IMR-90 (cell line): ENCODE results near the gene INF2. TPM values are rescaled to one million over a fixed set of nuclear protein-coding genes. Genes with fewer than 3 reads are reported as not detected.
A peak's percentile ranks its signal among the peaks of the same experiment; 100 is the strongest.

ENCODE experiments used
- ATAC-seq: fragments of 200-7000 bp; cut with Tn5 transposase; 2 replicates; pipeline ENCODE4 v1.9.1; 2020; ENCODE audit warnings: low read depth, mild to moderate bottlenecking, moderate library complexity
- BruUV-seq: library from RNA; stranded (reverse); fragments of 400-500 nt; replicated peaks from 2 replicates; lab custom pipeline; 2021; lab: Mats Ljungman, UMichigan
- CTCF ChIA-PET: fragments of 300-600 bp; formaldehyde crosslinking; extraction: SDS; loops from one replicate; lab custom pipeline; 2021; ENCODE audit warnings: antibody characterized with exemption; lab: Yijun Ruan, JAX
- POLR2A ChIA-PET: fragments of 300-600 bp; sonication (Branson Sonifier 250); formaldehyde crosslinking; loops from one replicate; lab custom pipeline; 2022; ENCODE audit warnings: antibody characterized with exemption; ENCODE audit not compliant: unreplicated experiment; lab: Charles Lee
- DNase-seq: peaks from one replicate; pipeline ENCODE4 v3.0.0; 2013
- H2AFZ ChIP-seq: replicated peaks from 2 replicates; pipeline ENCODE3; 2013; ENCODE audit warnings: low read length, mild to moderate bottlenecking; ENCODE audit not compliant: poor library complexity
- H2AK5ac ChIP-seq: 2 replicates; pipeline ENCODE4 v1.6.1; 2013; ENCODE audit warnings: low read depth, low read length, inconsistent platforms
- H2AK9ac ChIP-seq: replicated peaks from 2 replicates; pipeline ENCODE3; 2013; ENCODE audit warnings: mild to moderate bottlenecking, low read depth, low read length, moderate library complexity; ENCODE audit not compliant: poor library complexity
- H2BK120ac ChIP-seq: 2 replicates; pipeline ENCODE4 v1.6.1; 2013; ENCODE audit warnings: low read depth, low read length, inconsistent platforms
- H2BK15ac ChIP-seq: 3 replicates; pipeline ENCODE4 v1.6.1; 2013; ENCODE audit warnings: low read depth, low read length, inconsistent platforms
- H2BK20ac ChIP-seq: 2 replicates; pipeline ENCODE4 v1.6.1; 2013; ENCODE audit warnings: low read depth, mild to moderate bottlenecking, inconsistent platforms, low read length, moderate library complexity
- H2BK5ac ChIP-seq: 2 replicates; pipeline ENCODE4 v1.6.1; 2013; ENCODE audit warnings: mild to moderate bottlenecking, low read depth, low read length, inconsistent platforms; ENCODE audit not compliant: poor library complexity, severe bottlenecking
- H3K14ac ChIP-seq: replicated peaks from 2 replicates; pipeline ENCODE4 v1.6.1; 2013; ENCODE audit warnings: low read depth, low read length, inconsistent platforms
- H3K18ac ChIP-seq: 2 replicates; pipeline ENCODE4 v1.6.1; 2013; ENCODE audit warnings: low read depth, low read length, control low read depth
- H3K23ac ChIP-seq: 2 replicates; pipeline ENCODE4 v1.6.1; 2013; ENCODE audit warnings: low read depth, low read length, inconsistent platforms
- H3K27ac ChIP-seq: 2 replicates; pipeline ENCODE4 v1.5.1; 2013; ENCODE audit warnings: mild to moderate bottlenecking, control low read depth, low read length; ENCODE audit not compliant: insufficient read depth
- H3K27me3 ChIP-seq: 2 replicates; pipeline ENCODE4 v1.6.1; 2013; ENCODE audit warnings: low read length; ENCODE audit not compliant: control insufficient read depth, insufficient read depth
- H3K36me3 ChIP-seq: 2 replicates; pipeline ENCODE4 v1.6.1; 2013; ENCODE audit warnings: low read length, mixed read lengths; ENCODE audit not compliant: control insufficient read depth, insufficient read depth
- H3K4ac ChIP-seq: 2 replicates; pipeline ENCODE4 v1.6.1; 2013; ENCODE audit warnings: low read depth, low read length, inconsistent platforms
- H3K4me1 ChIP-seq: 2 replicates; pipeline ENCODE4 v1.6.1; 2013; ENCODE audit warnings: low read length, mixed read lengths; ENCODE audit not compliant: control insufficient read depth, insufficient read depth
- H3K4me2 ChIP-seq: 2 replicates; pipeline ENCODE4 v1.6.1; 2013; ENCODE audit warnings: low read depth, mild to moderate bottlenecking, control low read depth, low read length, moderate library complexity
- H3K4me3 ChIP-seq: 2 replicates; pipeline ENCODE4 v1.5.1; 2013; ENCODE audit warnings: low read depth, mild to moderate bottlenecking, control low read depth, low read length, moderate library complexity; ENCODE audit not compliant: insufficient read depth
- H3K56ac ChIP-seq: 2 replicates; pipeline ENCODE4 v1.6.1; 2013; ENCODE audit warnings: low read length, inconsistent platforms; ENCODE audit not compliant: insufficient read depth; ENCODE audit errors: extremely low read depth
- H3K79me1 ChIP-seq, 2 experiments: 2 replicates each; pipeline ENCODE4 v1.6.1; 2013; ENCODE audit warnings: low read length in 2 of 2, inconsistent platforms in 1 of 2, low read depth in 1 of 2
- H3K9ac ChIP-seq: 2 replicates; pipeline ENCODE4 v1.6.1; 2013; ENCODE audit warnings: low read depth, low read length, control low read depth
- H3K9me1 ChIP-seq: 2 replicates; pipeline ENCODE4 v1.6.1; 2013; ENCODE audit warnings: low read length, inconsistent platforms; ENCODE audit not compliant: insufficient read depth
- H3K9me3 ChIP-seq: 2 replicates; pipeline ENCODE4 v1.6.1; 2013; ENCODE audit warnings: low read length; ENCODE audit not compliant: control insufficient read depth, insufficient read depth
- H4K20me1 ChIP-seq: 2 replicates; pipeline ENCODE4 v1.6.1; 2013; ENCODE audit warnings: low read length, inconsistent platforms; ENCODE audit not compliant: insufficient read depth
- H4K5ac ChIP-seq: 2 replicates; pipeline ENCODE4 v1.6.1; 2013; ENCODE audit warnings: mild to moderate bottlenecking, low read depth, low read length, control low read depth
- H4K8ac ChIP-seq, 2 experiments: 2 replicates each; pipeline ENCODE4 v1.6.1; 2013; ENCODE audit warnings: low read depth in 2 of 2, low read length in 2 of 2, control low read depth in 1 of 2, inconsistent platforms in 1 of 2
- H4K91ac ChIP-seq: 2 replicates; pipeline ENCODE4 v1.6.1; 2013; ENCODE audit warnings: low read depth, low read length, inconsistent platforms; ENCODE audit not compliant: insufficient read depth
- ELK1 ChIP-seq: fragments of 150-350 bp; IDR thresholded peaks from 2 replicates; pipeline ENCODE4 v1.6.1; 2016; ENCODE audit warnings: low read depth, mild to moderate bottlenecking, low read length, moderate library complexity, borderline replicate concordance
- MAZ ChIP-seq: IDR thresholded peaks from 2 replicates; pipeline ENCODE4 v1.6.1; 2012; ENCODE audit warnings: low read depth, mild to moderate bottlenecking, low read length, improper control_type of control experiment, moderate library complexity, borderline replicate concordance
- MXI1 ChIP-seq: IDR thresholded peaks from 2 replicates; pipeline ENCODE4 v1.6.1; 2012; ENCODE audit warnings: low read depth, mild to moderate bottlenecking, low read length, moderate library complexity, borderline replicate concordance
- RAD21 ChIP-seq: IDR thresholded peaks from 2 replicates; pipeline ENCODE4 v1.6.1; 2012; ENCODE audit warnings: low read length, improper control_type of control experiment
- RCOR1 ChIP-seq: IDR thresholded peaks from 2 replicates; pipeline ENCODE4 v1.6.1; 2012; ENCODE audit warnings: mild to moderate bottlenecking, low read length, improper control_type of control experiment; ENCODE audit not compliant: insufficient replicate concordance
- WGBS, 2 experiments: methylation state at CpG; one replicate each; pipeline versions ENCODE4 v1.1.5 to v1.1.7; 2013; ENCODE audit warnings: missing lambda C conversion rate in 2 of 2; ENCODE audit not compliant: insufficient read length in 1 of 2; ENCODE audit errors: extremely low coverage in 2 of 2; 5-methylcytosine and 5-hydroxymethylcytosine counted together
- dilution Hi-C: fragments of 300-500 bp; cut with HindIII; formaldehyde crosslinking; loops from one replicate; pipeline ENCODE4 v1.14.3; 2018; ENCODE audit warnings: low sequenced_read_pairs; ENCODE audit not compliant: unreplicated experiment
- in situ Hi-C: fragments of 300-500 bp; cut with MboI; formaldehyde crosslinking; loops from 3 replicates; pipeline ENCODE4 v1.14.3; 2019; ENCODE audit warnings: low sequenced_read_pairs, inconsistent platforms, mixed read lengths
- intact Hi-C: fragments of 100-400 bp; cut with micrococcal nuclease; formaldehyde crosslinking; loops from 2 replicates; pipeline ENCODE4 v1.10.0; 2022
- polyA plus RNA-seq, 3 experiments: library from polyadenylated mRNA; depleted of rRNA; stranded (reverse); fragments of >200 nt; gene quantifications; 2 replicates each; pipeline ENCODE4 v1.2.3, GENCODE V29; 2012; ENCODE audit warnings: low replicate concordance in 1 of 3
- total RNA-seq: library from RNA; depleted of rRNA; stranded (reverse); fragments of >200 nt; gene quantifications from 2 replicates; pipeline ENCODE4 v1.2.3, GENCODE V29; 2012

The INF2 gene
- total and polyA plus RNA-seq, 2 of the 4 experiments (the other 2 are of a cell fraction) = 16.8 to 62.1 TPM

DNA sequence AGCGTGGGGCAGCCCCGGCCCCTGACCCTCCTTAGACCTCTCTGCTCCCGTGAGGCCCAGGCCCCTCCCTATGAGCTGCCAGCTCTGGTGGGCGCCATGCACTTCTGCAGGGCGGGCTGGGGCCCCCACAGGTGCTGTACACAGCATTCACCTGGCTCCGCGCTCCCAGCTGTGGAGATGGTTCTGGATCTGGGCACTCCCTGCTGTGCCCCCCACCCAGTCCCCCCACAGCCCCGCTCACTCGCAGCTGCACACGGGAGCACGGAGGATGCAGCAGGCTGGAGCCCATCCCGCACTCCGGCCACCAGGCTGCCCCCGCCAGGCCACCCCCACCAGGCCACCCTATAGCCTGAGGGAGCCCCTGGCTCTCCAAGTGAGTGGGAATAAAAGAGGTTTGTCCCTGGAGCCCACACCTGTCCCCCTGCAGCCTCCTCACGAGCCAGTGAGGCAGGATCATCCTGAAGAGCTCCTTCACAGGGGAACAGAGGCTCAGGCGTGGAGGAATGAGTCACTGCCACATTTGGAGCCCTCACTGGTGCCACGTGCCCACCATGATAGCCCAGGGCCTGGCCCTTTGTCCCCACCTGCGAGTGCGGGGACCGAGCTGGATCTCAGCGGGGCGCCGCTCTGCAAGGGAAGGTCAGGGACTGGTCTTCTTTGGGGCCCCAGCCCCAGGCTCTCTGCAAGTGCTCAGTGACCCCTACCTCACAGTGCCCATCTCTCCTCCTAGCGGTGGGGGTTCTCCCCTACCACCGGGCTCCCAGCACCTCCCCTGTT lies 36.5 kb downstream of the INF2 start:
- H3K9ac ChIP-seq = no peak overlapping the region
- WGBS, 2 experiments = 91% methylated on average over 8 of the region's 25 CpGs; no CpG with 5 or more reads in 1 of the 2 experiments
- no peak overlapping the region for H3K18ac ChIP-seq
- peaks cover 12 to 21% of the 10 kb centered on the region in 2 experiments; a peak in 2 of 4 replicates for H3K79me1 ChIP-seq
- peak overlapping the region; percentile 80 for H2AK9ac ChIP-seq
- no peak overlapping the region for H2BK120ac ChIP-seq
- no peaks in the 10 kb centered on the region; the same call in 1 of the 2 replicates for H3K27me3 ChIP-seq
- no peak overlapping the region for H3K4ac ChIP-seq
- no peak overlapping the region for H4K8ac ChIP-seq
- H3K14ac ChIP-seq = no peak overlapping the region
- intact Hi-C loops (no loop called here), in situ Hi-C loops (no loop called here), dilution Hi-C loops (no loop called here)
- DNase-seq (no peak), ATAC-seq (no peak)
- no peak overlapping the region for H4K91ac ChIP-seq
- POLR2A ChIA-PET = no interaction called here
- no peak overlapping the region for H2BK20ac ChIP-seq
- 0 out of 2 replicates have a peak overlapping the region, but pooled peaks have one; percentile 9 for H2AK5ac ChIP-seq
- H3K23ac ChIP-seq = no peak overlapping the region
- peaks cover 19% of the 10 kb centered on the region for H4K20me1 ChIP-seq
- no peak for TF ChIP-seq RCOR1
- no peak for TF ChIP-seq MAZ
- no peak for TF ChIP-seq ELK1
- no peak for TF ChIP-seq RAD21
- no peak for TF ChIP-seq MXI1
- no peaks in the 10 kb centered on the region for H3K9me3 ChIP-seq
- H2BK15ac ChIP-seq = no peak overlapping the region
- CTCF ChIA-PET = no interaction called here
- no peak overlapping the region for H2AFZ ChIP-seq
- no peak overlapping the region for H3K4me2 ChIP-seq
- H3K36me3 ChIP-seq = peaks cover 4% of the 10 kb centered on the region; the same call in 1 of the 2 replicates
- no peaks in the 10 kb centered on the region for H3K9me1 ChIP-seq
- no peak overlapping the region for H3K56ac ChIP-seq
- H3K27ac ChIP-seq = no peak overlapping the region
- H3K4me1 ChIP-seq = peaks cover 23% of the 10 kb centered on the region
- no peak overlapping the region for H4K5ac ChIP-seq
- H2BK5ac ChIP-seq = no peak overlapping the region
- no TSS peak for BruUV-seq
- no peak overlapping the region for H3K4me3 ChIP-seq
